ENCODE data around the gene SLC6A2.

DNA sequence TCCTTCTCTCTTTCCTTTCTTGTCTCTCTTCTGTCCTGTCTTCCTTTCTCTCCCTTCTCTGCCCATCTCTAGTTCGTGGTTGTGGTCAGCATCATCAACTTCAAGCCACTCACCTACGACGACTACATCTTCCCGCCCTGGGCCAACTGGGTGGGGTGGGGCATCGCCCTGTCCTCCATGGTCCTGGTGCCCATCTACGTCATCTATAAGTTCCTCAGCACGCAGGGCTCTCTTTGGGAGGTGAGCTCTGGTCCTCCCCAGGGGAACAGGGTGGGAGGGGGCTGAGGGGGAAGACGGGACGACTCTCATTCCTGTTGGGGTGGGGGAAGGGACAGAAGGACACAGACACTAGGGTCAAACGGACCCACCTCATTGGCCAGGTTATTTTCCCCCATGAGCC is 44.3 kb downstream of the SLC6A2 start:
- TF ChIP-seq, protein P1, sequence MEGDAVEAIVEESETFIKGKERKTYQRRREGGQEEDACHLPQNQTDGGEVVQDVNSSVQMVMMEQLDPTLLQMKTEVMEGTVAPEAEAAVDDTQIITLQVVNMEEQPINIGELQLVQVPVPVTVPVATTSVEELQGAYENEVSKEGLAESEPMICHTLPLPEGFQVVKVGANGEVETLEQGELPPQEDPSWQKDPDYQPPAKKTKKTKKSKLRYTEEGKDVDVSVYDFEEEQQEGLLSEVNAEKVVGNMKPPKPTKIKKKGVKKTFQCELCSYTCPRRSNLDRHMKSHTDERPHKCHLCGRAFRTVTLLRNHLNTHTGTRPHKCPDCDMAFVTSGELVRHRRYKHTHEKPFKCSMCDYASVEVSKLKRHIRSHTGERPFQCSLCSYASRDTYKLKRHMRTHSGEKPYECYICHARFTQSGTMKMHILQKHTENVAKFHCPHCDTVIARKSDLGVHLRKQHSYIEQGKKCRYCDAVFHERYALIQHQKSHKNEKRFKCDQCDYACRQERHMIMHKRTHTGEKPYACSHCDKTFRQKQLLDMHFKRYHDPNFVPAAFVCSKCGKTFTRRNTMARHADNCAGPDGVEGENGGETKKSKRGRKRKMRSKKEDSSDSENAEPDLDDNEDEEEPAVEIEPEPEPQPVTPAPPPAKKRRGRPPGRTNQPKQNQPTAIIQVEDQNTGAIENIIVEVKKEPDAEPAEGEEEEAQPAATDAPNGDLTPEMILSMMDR (IDR thresholded peaks at IDR 0.05) = no peak
- TF ChIP-seq EZH2 (IDR thresholded peaks at IDR 0.05) = no peak
- TF ChIP-seq EZH2phosphoT487 (IDR thresholded peaks at IDR 0.05) = no peak

Measured in neural progenitor cell (in vitro differentiated cells).